ENCODE measurements around the gene DIAPH2. TPM values are rescaled to one million over a fixed set of nuclear protein-coding genes. Genes with fewer than 3 reads are reported as not detected.

Gene DIAPH2
- total RNA-seq, 2 donors from 2014 or later, result 21.5 to 51.8 TPM

GRCh38 chrX:96883608-96884007 is 199.0 kb downstream of the DIAPH2 start, which contains the start of gene RPA4:
TSS of gene RPA4 (plus strand) at chrX:96883908. CDS start at chrX:96884311, 403 bp downstream.
- peaks cover 9% of the 10 kb centered on the region for H3K4me1 Mint-ChIP-seq
- TF ChIP-seq CTCF (conservative IDR thresholded peaks at IDR 0.05), result no peak
- H3K4me3 Mint-ChIP-seq, result no peak within 1 kb of the TSS
- H3K4me3 ChIP-seq (ENCODE audit: low read length), result no peak within 1 kb of the TSS
- H3K27ac ChIP-seq (ENCODE audit: low read depth, low read length), result no peak within 1 kb of the TSS
- no peak within 1 kb of the TSS for H3K9ac ChIP-seq (ENCODE audit: extremely low read depth, low read length, poor library complexity, severe bottlenecking)
- H3K27me3 ChIP-seq (ENCODE audit: control insufficient read depth, insufficient read depth, low read length, poor library complexity, severe bottlenecking), result no peaks in the 10 kb centered on the region
- 93 to 98% methylated on average over 3 to 10 of the region's 10 CpGs for WGBS, 2 experiments (ENCODE audit: insufficient coverage in 1 of 2, insufficient read length in 1 of 2)
- no peak for DNase-seq
- H3K36me3 Mint-ChIP-seq (ENCODE audit: low read depth), result peaks cover 23% of the 10 kb centered on the region
- no peaks in the 10 kb centered on the region for H3K9me3 ChIP-seq (ENCODE audit: control insufficient read depth, low read length)
- H3K36me3 ChIP-seq (ENCODE audit: control insufficient read depth, insufficient read depth, low read length), result no peaks in the 10 kb centered on the region
- H3K9me3 Mint-ChIP-seq, result no peaks in the 10 kb centered on the region
- H3K4me1 ChIP-seq (ENCODE audit: control insufficient read depth, insufficient read depth, low read length), result no peaks in the 10 kb centered on the region
- H3K27ac Mint-ChIP-seq, result no peak within 1 kb of the TSS
- H3K27me3 Mint-ChIP-seq (ENCODE audit: insufficient read depth), result no peaks in the 10 kb centered on the region

GRCh38 chrX:96884027-96884426 is 199.4 kb downstream of the DIAPH2 start:
- H3K36me3 ChIP-seq (ENCODE audit: control insufficient read depth, insufficient read depth, low read length), result no peaks in the 10 kb centered on the region
- H3K9me3 ChIP-seq (ENCODE audit: control insufficient read depth, low read length), result no peaks in the 10 kb centered on the region
- Mint-ChIP-seq H3K27ac (no peak overlapping the region), H3K9me3 (no peaks in the 10 kb centered on the region), H3K4me3 (no peak overlapping the region), H3K27me3 (ENCODE audit: insufficient read depth) (no peaks in the 10 kb centered on the region), H3K4me1 (peaks cover 9% of the 10 kb centered on the region), H3K36me3 (ENCODE audit: low read depth) (peaks cover 23% of the 10 kb centered on the region)
- H3K27me3 ChIP-seq (ENCODE audit: control insufficient read depth, insufficient read depth, low read length, poor library complexity, severe bottlenecking), result no peaks in the 10 kb centered on the region
- TF ChIP-seq CTCF (conservative IDR thresholded peaks at IDR 0.05), result no peak
- H3K9ac ChIP-seq (ENCODE audit: extremely low read depth, low read length, poor library complexity, severe bottlenecking), result no peak overlapping the region
- WGBS, 2 experiments (ENCODE audit: insufficient coverage in 1 of 2, insufficient read length in 1 of 2), result 92 to 100% methylated on average over 3 to 13 of the region's 13 CpGs
- H3K27ac ChIP-seq (ENCODE audit: low read depth, low read length), result no peak overlapping the region
- no peak overlapping the region for H3K4me3 ChIP-seq (ENCODE audit: low read length)
- DNase-seq, result no peak
- no peaks in the 10 kb centered on the region for H3K4me1 ChIP-seq (ENCODE audit: control insufficient read depth, insufficient read depth, low read length)

DNA sequence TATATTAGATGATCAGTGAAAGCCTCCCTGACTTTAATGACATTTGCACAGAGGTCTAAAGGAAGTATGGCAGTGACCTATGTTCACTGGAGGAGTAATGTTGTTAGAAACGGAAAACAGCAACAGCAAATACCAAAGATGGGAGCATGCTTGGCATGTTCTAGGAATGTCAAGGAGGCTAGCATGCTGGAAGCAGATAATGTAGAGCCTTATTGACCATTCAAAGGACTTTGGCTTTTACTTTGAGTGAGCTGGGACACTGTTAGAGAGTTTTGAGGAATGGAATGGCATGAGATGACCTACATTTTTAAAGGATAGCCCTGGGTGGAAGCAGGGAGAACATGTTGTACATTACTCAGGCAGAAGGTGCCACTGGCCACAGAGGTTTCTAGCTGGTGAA is 205.1 kb downstream of the DIAPH2 start:
- no peaks in the 10 kb centered on the region for H3K27me3 ChIP-seq (ENCODE audit: control insufficient read depth, insufficient read depth, low read length, poor library complexity, severe bottlenecking)
- WGBS, 2 experiments (ENCODE audit: insufficient coverage in 1 of 2, insufficient read length in 1 of 2), result 96% methylated on average over 1 of the region's 1 CpG; no CpG with 5 or more reads in 1 of the 2 experiments
- Mint-ChIP-seq H3K4me1 (peaks cover 19% of the 10 kb centered on the region), H3K9me3 (no peaks in the 10 kb centered on the region), H3K36me3 (ENCODE audit: low read depth) (peaks cover 7% of the 10 kb centered on the region), H3K27ac (peak overlapping the region; percentile 40), H3K27me3 (ENCODE audit: insufficient read depth) (no peaks in the 10 kb centered on the region), H3K4me3 (no peak overlapping the region)
- no peak for TF ChIP-seq CTCF (conservative IDR thresholded peaks at IDR 0.05)
- no peaks in the 10 kb centered on the region for H3K36me3 ChIP-seq (ENCODE audit: control insufficient read depth, insufficient read depth, low read length)
- H3K9ac ChIP-seq (ENCODE audit: extremely low read depth, low read length, poor library complexity, severe bottlenecking), result no peak overlapping the region
- no peak for DNase-seq
- no peak overlapping the region for H3K27ac ChIP-seq (ENCODE audit: low read depth, low read length)
- H3K4me1 ChIP-seq (ENCODE audit: control insufficient read depth, insufficient read depth, low read length), result no peaks in the 10 kb centered on the region
- no peaks in the 10 kb centered on the region for H3K9me3 ChIP-seq (ENCODE audit: control insufficient read depth, low read length)
- H3K4me3 ChIP-seq (ENCODE audit: low read length), result no peak overlapping the region
